HEK293 (cell line): ENCODE measurements around the gene ANKRD53.

Experiments
- CTCF ChIA-PET: fragments of 350-600 bp; formaldehyde crosslinking; extraction: SDS; loops from one replicate; lab custom pipeline; 2021; ENCODE audit warnings: antibody characterized with exemption; lab: Yijun Ruan, JAX
- POLR2A ChIA-PET: fragments of 300-600 bp; formaldehyde crosslinking; extraction: SDS; loops from one replicate; lab custom pipeline; 2020; ENCODE audit warnings: antibody characterized with exemption, inconsistent platforms; lab: Yijun Ruan, JAX
- H3K27ac ChIP-seq: fragments of 200-500 bp; sonication (Bioruptor generic); 2 replicates; pipeline ENCODE4 v1.5.1; 2014; ENCODE audit warnings: low read depth, low read length, control low read depth, inconsistent platforms; ENCODE audit errors: extremely low read depth
- H3K36me3 ChIP-seq, 2 experiments: fragments of 200-500 bp in 1 of 2; sonication (Bioruptor generic) in 1 of 2; 1 replicate in 1 of 2; 2 replicates in 1 of 2; pipeline ENCODE4 v1.5.1; 2014 to 2017; ENCODE audit warnings: inconsistent platforms in 2 of 2, low read length in 2 of 2; ENCODE audit not compliant: control insufficient read depth in 2 of 2, insufficient read depth in 1 of 2
- H3K4me1 ChIP-seq: fragments of 200-500 bp; sonication (Bioruptor generic); 2 replicates; pipeline ENCODE4 v1.5.1; 2014; ENCODE audit warnings: mild to moderate bottlenecking, low read length, inconsistent platforms; ENCODE audit not compliant: control insufficient read depth, insufficient read depth
- H3K4me3 ChIP-seq: 2 replicates; pipeline ENCODE4 v1.5.1; 2011; ENCODE audit warnings: low read depth, mild to moderate bottlenecking, control low read depth, low read length, moderate library complexity
- H3K9me3 ChIP-seq: fragments of 200-500 bp; sonication (Bioruptor generic); 2 replicates; pipeline ENCODE4 v1.5.1; 2014; ENCODE audit warnings: low read depth, low read length, inconsistent platforms; ENCODE audit not compliant: control insufficient read depth, insufficient read depth
- MYNN ChIP-seq: fragments of 450-650 bp; formaldehyde crosslinking; IDR thresholded peaks from 2 replicates; pipeline ENCODE4 v1.5.1; 2016; ENCODE audit warnings: missing biosample characterization, missing genetic modification characterization, borderline replicate concordance
- SCRT1 ChIP-seq: fragments of 450-650 bp; formaldehyde crosslinking; IDR thresholded peaks from 2 replicates; pipeline ENCODE4 v1.5.1; 2016; ENCODE audit warnings: missing biosample characterization, missing genetic modification characterization, borderline replicate concordance
- SP3 ChIP-seq: fragments of 450-650 bp; formaldehyde crosslinking; IDR thresholded peaks from 2 replicates; pipeline ENCODE4 v1.5.1; 2016; ENCODE audit warnings: missing biosample characterization, missing genetic modification characterization
- WT1 ChIP-seq: fragments of 450-650 bp; formaldehyde crosslinking; IDR thresholded peaks from 2 replicates; pipeline ENCODE4 v1.5.1; 2016; ENCODE audit warnings: missing biosample characterization, missing genetic modification characterization
- ZBTB1 ChIP-seq: fragments of 450-650 bp; formaldehyde crosslinking; IDR thresholded peaks from 2 replicates; pipeline ENCODE4 v1.5.1; 2016; ENCODE audit warnings: missing biosample characterization, missing genetic modification characterization
- ZBTB21 ChIP-seq: fragments of 450-650 bp; formaldehyde crosslinking; IDR thresholded peaks from 2 replicates; pipeline ENCODE4 v1.5.1; 2017; ENCODE audit warnings: missing biosample characterization, missing genetic modification characterization
- ZNF121 ChIP-seq: fragments of 450-650 bp; formaldehyde crosslinking; IDR thresholded peaks from 2 replicates; pipeline ENCODE4 v1.5.1; 2016; ENCODE audit warnings: missing biosample characterization, missing genetic modification characterization
- ZNF175 ChIP-seq: fragments of 450-650 bp; formaldehyde crosslinking; IDR thresholded peaks from 2 replicates; pipeline ENCODE4 v1.5.1; 2016; ENCODE audit warnings: missing biosample characterization, missing genetic modification characterization
- ZNF211 ChIP-seq: fragments of 450-650 bp; formaldehyde crosslinking; IDR thresholded peaks from 2 replicates; pipeline ENCODE4 v1.5.1; 2016; ENCODE audit warnings: low read depth, missing biosample characterization, missing genetic modification characterization
- ZNF335 ChIP-seq: fragments of 450-650 bp; formaldehyde crosslinking; conservative IDR thresholded peaks from 2 replicates; pipeline ENCODE4 v1.5.1; 2016; ENCODE audit warnings: missing biosample characterization, missing genetic modification characterization
- ZNF350 ChIP-seq: fragments of 450-650 bp; formaldehyde crosslinking; IDR thresholded peaks from 2 replicates; pipeline ENCODE4 v1.5.0; 2017; ENCODE audit warnings: missing biosample characterization, mild to moderate bottlenecking, missing genetic modification characterization
- ZNF37A ChIP-seq: fragments of 450-650 bp; IDR thresholded peaks from 2 replicates; pipeline ENCODE4 v1.5.1; 2018; ENCODE audit warnings: missing biosample characterization, missing genetic modification characterization
- ZNF394 ChIP-seq: fragments of 450-650 bp; formaldehyde crosslinking; IDR thresholded peaks from 2 replicates; pipeline ENCODE4 v1.5.1; 2016; ENCODE audit warnings: missing biosample characterization, missing genetic modification characterization, mild to moderate bottlenecking, moderate library complexity, borderline replicate concordance
- ZNF423 ChIP-seq: fragments of 450-650 bp; formaldehyde crosslinking; IDR thresholded peaks from 2 replicates; pipeline ENCODE4 v1.5.1; 2016; ENCODE audit warnings: missing biosample characterization, missing genetic modification characterization
- ZNF473 ChIP-seq: fragments of 450-650 bp; formaldehyde crosslinking; IDR thresholded peaks from 2 replicates; pipeline ENCODE4 v1.5.1; 2017; ENCODE audit warnings: missing biosample characterization, missing genetic modification characterization
- ZNF529 ChIP-seq: fragments of 450-650 bp; formaldehyde crosslinking; IDR thresholded peaks from 2 replicates; pipeline ENCODE4 v1.5.1; 2017; ENCODE audit warnings: missing genetic modification characterization, missing biosample characterization; ENCODE audit not compliant: insufficient replicate concordance
- ZNF585B ChIP-seq: fragments of 450-650 bp; formaldehyde crosslinking; IDR thresholded peaks from 2 replicates; pipeline ENCODE4 v1.5.1; 2016; ENCODE audit warnings: missing biosample characterization, missing genetic modification characterization
- ZNF596 ChIP-seq: fragments of 450-650 bp; IDR thresholded peaks from 2 replicates; pipeline ENCODE4 v1.5.0; 2018; ENCODE audit warnings: missing biosample characterization, mild to moderate bottlenecking, missing genetic modification characterization, moderate library complexity
- ZNF664 ChIP-seq: fragments of 450-650 bp; formaldehyde crosslinking; IDR thresholded peaks from 2 replicates; pipeline ENCODE4 v1.5.1; 2016; ENCODE audit warnings: missing biosample characterization, missing genetic modification characterization
- ZNF776 ChIP-seq: fragments of 450-650 bp; formaldehyde crosslinking; IDR thresholded peaks from 2 replicates; pipeline ENCODE4 v1.5.0; 2017; ENCODE audit warnings: missing biosample characterization, missing genetic modification characterization, borderline replicate concordance
- ZNF837 ChIP-seq: fragments of 450-650 bp; formaldehyde crosslinking; IDR thresholded peaks from 2 replicates; pipeline ENCODE4 v1.5.1; 2016; ENCODE audit warnings: missing biosample characterization, missing genetic modification characterization
- ZSCAN23 ChIP-seq: fragments of 450-650 bp; formaldehyde crosslinking; IDR thresholded peaks from 2 replicates; pipeline ENCODE4 v1.5.1; 2016; ENCODE audit warnings: missing biosample characterization, missing genetic modification characterization
- ZXDB ChIP-seq: fragments of 450-650 bp; formaldehyde crosslinking; IDR thresholded peaks from 2 replicates; pipeline ENCODE4 v1.5.1; 2016; ENCODE audit warnings: missing biosample characterization, missing genetic modification characterization
- TF ChIP-seq, protein P1 (sequence below): fragments of 450-650 bp; formaldehyde crosslinking; IDR thresholded peaks from 2 replicates; pipeline ENCODE4 v1.5.1; 2016; ENCODE audit warnings: missing biosample characterization, missing genetic modification characterization
- TF ChIP-seq, protein P2 (sequence below): fragments of 450-650 bp; formaldehyde crosslinking; IDR thresholded peaks from 2 replicates; pipeline ENCODE4 v1.5.1; 2016; ENCODE audit warnings: missing biosample characterization, missing genetic modification characterization
- TF ChIP-seq, protein P3 (sequence below): fragments of 450-650 bp; formaldehyde crosslinking; IDR thresholded peaks from 2 replicates; pipeline ENCODE4 v1.5.1; 2016; ENCODE audit warnings: missing biosample characterization, missing genetic modification characterization
- TF ChIP-seq, protein P4 (sequence below): fragments of 450-650 bp; formaldehyde crosslinking; IDR thresholded peaks from 2 replicates; pipeline ENCODE4 v1.5.1; 2017; ENCODE audit warnings: missing biosample characterization, missing genetic modification characterization

Gene ANKRD53

DNA sequence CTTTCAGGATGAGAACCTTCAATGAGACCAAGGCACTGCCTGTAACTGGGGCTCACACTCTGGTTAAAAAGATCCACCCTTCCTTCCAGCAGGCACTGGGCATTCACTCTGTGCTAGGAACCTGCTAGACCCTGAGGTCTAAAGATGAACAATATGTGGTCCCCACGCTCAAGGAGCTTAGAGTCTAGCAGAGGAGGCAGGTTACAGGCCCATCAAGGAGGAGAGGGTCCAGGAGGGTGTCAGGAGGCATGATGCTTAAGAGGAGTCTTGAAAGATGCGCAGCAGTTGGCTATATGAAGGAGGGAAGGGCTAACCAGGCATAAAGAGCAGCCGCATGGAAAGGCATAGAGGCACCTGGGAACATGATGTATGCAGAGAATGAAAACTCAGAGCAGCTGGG is 4.5 kb downstream of the ANKRD53 start:
- TF ChIP-seq ZNF121 (tag by site-specific recombination): no peak
- no peak for TF ChIP-seq ZBTB21
- TF ChIP-seq ZNF585B (tag by site-specific recombination): no peak
- TF ChIP-seq, protein P1, sequence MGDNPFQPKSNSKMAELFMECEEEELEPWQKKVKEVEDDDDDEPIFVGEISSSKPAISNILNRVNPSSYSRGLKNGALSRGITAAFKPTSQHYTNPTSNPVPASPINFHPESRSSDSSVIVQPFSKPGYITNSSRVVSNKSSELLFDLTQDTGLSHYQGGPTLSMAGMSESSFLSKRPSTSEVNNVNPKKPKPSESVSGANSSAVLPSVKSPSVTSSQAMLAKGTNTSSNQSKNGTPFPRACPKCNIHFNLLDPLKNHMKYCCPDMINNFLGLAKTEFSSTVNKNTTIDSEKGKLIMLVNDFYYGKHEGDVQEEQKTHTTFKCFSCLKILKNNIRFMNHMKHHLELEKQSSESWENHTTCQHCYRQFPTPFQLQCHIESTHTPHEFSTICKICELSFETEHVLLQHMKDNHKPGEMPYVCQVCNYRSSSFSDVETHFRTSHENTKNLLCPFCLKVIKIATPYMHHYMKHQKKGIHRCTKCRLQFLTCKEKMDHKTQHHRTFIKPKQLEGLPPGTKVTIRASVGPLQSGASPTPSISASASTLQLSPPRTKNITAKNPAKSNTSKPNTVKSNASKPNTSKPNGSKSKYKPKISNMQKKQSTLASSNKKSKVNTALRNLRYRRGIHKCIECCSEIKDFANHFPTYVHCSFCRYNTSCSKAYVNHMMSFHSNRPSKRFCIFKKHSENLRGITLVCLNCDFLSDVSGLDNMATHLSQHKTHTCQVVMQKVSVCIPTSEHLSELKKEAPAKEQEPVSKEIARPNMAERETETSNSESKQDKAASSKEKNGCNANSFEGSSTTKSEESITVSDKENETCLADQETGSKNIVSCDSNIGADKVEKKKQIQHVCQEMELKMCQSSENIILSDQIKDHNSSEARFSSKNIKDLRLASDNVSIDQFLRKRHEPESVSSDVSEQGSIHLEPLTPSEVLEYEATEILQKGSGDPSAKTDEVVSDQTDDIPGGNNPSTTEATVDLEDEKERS (tag by site-specific recombination): no peak
- TF ChIP-seq ZNF596 (tag by site-specific recombination): no peak
- TF ChIP-seq ZNF175: no peak
- TF ChIP-seq ZNF664: no peak
- TF ChIP-seq WT1: no peak
- no peak for TF ChIP-seq ZNF529 (tag by site-specific recombination)
- Histone ChIP-seq H3K4me1 (no peaks in the 10 kb centered on the region), H3K4me3 (no peak overlapping the region), H3K36me3 (peaks cover 0 to 57% of the 10 kb centered on the region in 2 experiments; a peak in 2 of 3 replicates), H3K27ac (no peak overlapping the region), H3K9me3 (no peaks in the 10 kb centered on the region)
- ChIA-PET CTCF (interaction anchor here (0.6 to 1.8 kb wide), 4 partner anchors 18 to 131 kb away, joined by 3 to 4 read pairs (median 3); no protein-coding TSS in a partner anchor), POLR2A (no interaction called here)

DNA sequence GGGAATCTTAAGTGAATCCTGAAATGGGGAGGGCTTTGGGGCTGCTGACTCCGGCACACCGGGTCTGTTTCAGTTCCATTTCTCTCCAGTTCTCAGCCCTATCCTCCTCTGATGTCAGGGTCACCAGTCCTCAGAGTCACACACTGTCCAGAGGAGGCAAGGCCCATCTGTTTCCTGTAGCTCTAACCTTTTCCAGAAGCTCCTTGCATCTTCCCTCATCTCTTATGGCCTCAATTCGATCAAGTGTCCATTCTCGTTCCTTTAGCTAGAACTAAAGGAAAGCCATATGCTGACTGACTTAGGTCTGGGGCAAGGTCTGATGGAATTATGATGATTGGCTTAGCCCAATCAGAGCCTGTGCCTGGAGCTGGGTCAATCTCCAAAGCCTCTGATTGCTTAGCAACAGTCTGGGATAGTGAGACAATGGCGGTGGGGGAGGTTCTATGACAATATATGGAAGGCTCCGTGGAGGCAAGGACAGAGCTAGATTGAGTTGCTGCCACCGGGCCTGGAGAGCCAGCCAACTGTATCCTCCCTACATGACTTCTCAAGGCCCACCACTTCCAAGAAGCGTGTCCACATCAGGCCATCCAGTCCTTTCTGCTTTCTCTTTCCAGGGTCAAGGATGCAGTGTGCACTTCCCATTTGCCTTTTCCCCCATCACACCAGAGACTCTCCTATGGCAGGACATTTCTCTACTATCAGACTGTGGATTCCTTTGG is 5.2 kb downstream of the ANKRD53 start:
- Histone ChIP-seq H3K27ac (no peak overlapping the region), H3K4me1 (no peaks in the 10 kb centered on the region), H3K9me3 (no peaks in the 10 kb centered on the region), H3K4me3 (no peak overlapping the region), H3K36me3 (peaks cover 0 to 64% of the 10 kb centered on the region in 2 experiments; a peak in 2 of 3 replicates)
- ChIA-PET CTCF (interaction anchor here (0.6 to 1.8 kb wide), 3 partner anchors 18 to 132 kb away, joined by 3 to 4 read pairs (median 3); no protein-coding TSS in a partner anchor), POLR2A (no interaction called here)
- TF ChIP-seq ZBTB1 (tag by site-specific recombination): no peak
- TF ChIP-seq SCRT1: no peak
- TF ChIP-seq ZNF473 (tag by site-specific recombination): no peak
- no peak for TF ChIP-seq ZNF837
- no peak for TF ChIP-seq ZNF776
- TF ChIP-seq, protein P2, sequence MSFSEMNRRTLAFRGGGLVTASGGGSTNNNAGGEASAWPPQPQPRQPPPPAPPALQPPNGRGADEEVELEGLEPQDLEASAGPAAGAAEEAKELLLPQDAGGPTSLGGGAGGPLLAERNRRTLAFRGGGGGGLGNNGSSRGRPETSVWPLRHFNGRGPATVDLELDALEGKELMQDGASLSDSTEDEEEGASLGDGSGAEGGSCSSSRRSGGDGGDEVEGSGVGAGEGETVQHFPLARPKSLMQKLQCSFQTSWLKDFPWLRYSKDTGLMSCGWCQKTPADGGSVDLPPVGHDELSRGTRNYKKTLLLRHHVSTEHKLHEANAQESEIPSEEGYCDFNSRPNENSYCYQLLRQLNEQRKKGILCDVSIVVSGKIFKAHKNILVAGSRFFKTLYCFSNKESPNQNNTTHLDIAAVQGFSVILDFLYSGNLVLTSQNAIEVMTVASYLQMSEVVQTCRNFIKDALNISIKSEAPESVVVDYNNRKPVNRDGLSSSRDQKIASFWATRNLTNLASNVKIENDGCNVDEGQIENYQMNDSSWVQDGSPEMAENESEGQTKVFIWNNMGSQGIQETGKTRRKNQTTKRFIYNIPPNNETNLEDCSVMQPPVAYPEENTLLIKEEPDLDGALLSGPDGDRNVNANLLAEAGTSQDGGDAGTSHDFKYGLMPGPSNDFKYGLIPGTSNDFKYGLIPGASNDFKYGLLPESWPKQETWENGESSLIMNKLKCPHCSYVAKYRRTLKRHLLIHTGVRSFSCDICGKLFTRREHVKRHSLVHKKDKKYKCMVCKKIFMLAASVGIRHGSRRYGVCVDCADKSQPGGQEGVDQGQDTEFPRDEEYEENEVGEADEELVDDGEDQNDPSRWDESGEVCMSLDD (tag by site-specific recombination): no peak
- TF ChIP-seq MYNN (tag by site-specific recombination): no peak
- no peak for TF ChIP-seq ZNF350 (tag by site-specific recombination)
- TF ChIP-seq, protein P3, sequence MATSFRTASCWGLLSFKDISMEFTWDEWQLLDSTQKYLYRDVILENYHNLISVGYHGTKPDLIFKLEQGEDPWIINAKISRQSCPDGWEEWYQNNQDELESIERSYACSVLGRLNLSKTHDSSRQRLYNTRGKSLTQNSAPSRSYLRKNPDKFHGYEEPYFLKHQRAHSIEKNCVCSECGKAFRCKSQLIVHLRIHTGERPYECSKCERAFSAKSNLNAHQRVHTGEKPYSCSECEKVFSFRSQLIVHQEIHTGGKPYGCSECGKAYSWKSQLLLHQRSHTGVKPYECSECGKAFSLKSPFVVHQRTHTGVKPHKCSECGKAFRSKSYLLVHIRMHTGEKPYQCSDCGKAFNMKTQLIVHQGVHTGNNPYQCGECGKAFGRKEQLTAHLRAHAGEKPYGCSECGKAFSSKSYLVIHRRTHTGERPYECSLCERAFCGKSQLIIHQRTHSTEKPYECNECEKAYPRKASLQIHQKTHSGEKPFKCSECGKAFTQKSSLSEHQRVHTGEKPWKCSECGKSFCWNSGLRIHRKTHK: no peak
- TF ChIP-seq ZNF37A (tag by site-specific recombination): no peak
- TF ChIP-seq ZNF211 (tag by site-specific recombination): no peak
- TF ChIP-seq SP3 (tag by site-specific recombination): no peak
- no peak for TF ChIP-seq ZNF394 (tag by site-specific recombination)
- no peak for TF ChIP-seq ZNF335
- TF ChIP-seq, protein P4, sequence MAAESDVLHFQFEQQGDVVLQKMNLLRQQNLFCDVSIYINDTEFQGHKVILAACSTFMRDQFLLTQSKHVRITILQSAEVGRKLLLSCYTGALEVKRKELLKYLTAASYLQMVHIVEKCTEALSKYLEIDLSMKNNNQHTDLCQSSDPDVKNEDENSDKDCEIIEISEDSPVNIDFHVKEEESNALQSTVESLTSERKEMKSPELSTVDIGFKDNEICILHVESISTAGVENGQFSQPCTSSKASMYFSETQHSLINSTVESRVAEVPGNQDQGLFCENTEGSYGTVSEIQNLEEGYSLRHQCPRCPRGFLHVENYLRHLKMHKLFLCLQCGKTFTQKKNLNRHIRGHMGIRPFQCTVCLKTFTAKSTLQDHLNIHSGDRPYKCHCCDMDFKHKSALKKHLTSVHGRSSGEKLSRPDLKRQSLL (tag by site-specific recombination): no peak
- TF ChIP-seq ZXDB (tag by site-specific recombination): no peak
- no peak for TF ChIP-seq ZSCAN23 (tag by site-specific recombination)
- no peak for TF ChIP-seq ZNF423 (tag by site-specific recombination)
